Sigmoid colon (tissue), 7 donors: ENCODE measurements around the gene KEL. TPM values are rescaled to one million over a fixed set of nuclear protein-coding genes. Genes with fewer than 3 reads are reported as not detected.

ENCODE experiments used
- DNase-seq: peaks from one replicate; pipeline ENCODE4 v3.0.0-alpha.2; 2019
- H3K27ac ChIP-seq, 4 donors: fragments of 200-600 bp; sonication (generic); one replicate each; pipeline ENCODE4 v1.5.1; 2016 to 2019; ENCODE audit warnings: mild to moderate bottlenecking in 1 of 4
- H3K27me3 ChIP-seq, 3 donors: fragments of 200-600 bp; sonication (generic); one replicate each; pipeline ENCODE4 v1.5.1; 2019; ENCODE audit warnings: mild to moderate bottlenecking in 1 of 3
- H3K36me3 ChIP-seq, 4 donors: fragments of 200-600 bp; sonication (generic); one replicate each; pipeline ENCODE4 v1.5.1; 2016 to 2019
- H3K4me1 ChIP-seq, 4 donors: fragments of 200-600 bp; sonication (generic); one replicate each; pipeline ENCODE4 v1.5.1; 2017 to 2019
- H3K4me3 ChIP-seq, 4 donors: fragments of 200-600 bp; sonication (generic); one replicate each; pipeline ENCODE4 v1.5.1; 2017 to 2019; ENCODE audit warnings: mild to moderate bottlenecking in 2 of 4, moderate library complexity in 1 of 4
- H3K9me3 ChIP-seq, 4 donors: fragments of 200-600 bp in 3 of 4; sonication (generic) in 3 of 4; one replicate each; pipeline versions ENCODE4 v1.5.1 to v1.6.1; 2013 to 2019
- EP300 ChIP-seq, 4 donors: sonication (generic); formaldehyde crosslinking; IDR thresholded peaks; one replicate each; pipeline ENCODE4 v1.6.1; 2017; ENCODE audit warnings: antibody characterized with exemption in 4 of 4
- POLR2A ChIP-seq, 2 donors: fragments of 450-650 bp; IDR thresholded peaks; one replicate each; pipeline ENCODE4 v1.6.1; 2016; ENCODE audit warnings: antibody characterized with exemption in 2 of 2, mild to moderate bottlenecking in 2 of 2, moderate library complexity in 2 of 2
- POLR2AphosphoS5 ChIP-seq, 4 donors: sonication (generic); formaldehyde crosslinking; IDR thresholded peaks; one replicate each; pipeline ENCODE4 v1.6.1; 2017; ENCODE audit warnings: antibody characterized with exemption in 4 of 4
- WGBS, 2 donors: extraction: QIAGEN DNeasy Blood & Tissue Kit; methylation state at CpG; one replicate each; pipeline ENCODE4 v1.1.7; 2013; 5-methylcytosine and 5-hydroxymethylcytosine counted together
- intact Hi-C: fragments of 100-400 bp; cut with DNase I; formaldehyde crosslinking; loops from one replicate; pipeline ENCODE4 v1.15.1; 2023
- polyA plus RNA-seq, 3 donors: library from polyadenylated mRNA; stranded (reverse); fragments of 200-250 nt; gene quantifications; one replicate each; pipeline ENCODE4 v1.2.3, GENCODE V29; 2013
- total RNA-seq, 4 donors: library from RNA; depleted of rRNA; stranded (reverse); fragments of >200 nt; gene quantifications; one replicate each; pipeline ENCODE4 v1.1.0, GENCODE V29; 2016
- TF ChIP-seq, protein P1 (sequence below), 4 experiments: fragments of 450-650 bp in 3 of 4; fragments of 200-600 bp in 1 of 4; IDR thresholded peaks; one replicate each; pipeline ENCODE4 v1.5.1; 2016 to 2019; ENCODE audit warnings: antibody characterized with exemption in 4 of 4, mild to moderate bottlenecking in 3 of 4, moderate library complexity in 2 of 4
- donor health status: healthy with polysubstance abuse.
- donor health status: Bipolar disorder and iron deficiency.
- donor health status: healthy.

Gene KEL
- total and polyA plus RNA-seq, 7 donors, result 0.28 to 0.69 TPM; not detected in 5

DNA sequence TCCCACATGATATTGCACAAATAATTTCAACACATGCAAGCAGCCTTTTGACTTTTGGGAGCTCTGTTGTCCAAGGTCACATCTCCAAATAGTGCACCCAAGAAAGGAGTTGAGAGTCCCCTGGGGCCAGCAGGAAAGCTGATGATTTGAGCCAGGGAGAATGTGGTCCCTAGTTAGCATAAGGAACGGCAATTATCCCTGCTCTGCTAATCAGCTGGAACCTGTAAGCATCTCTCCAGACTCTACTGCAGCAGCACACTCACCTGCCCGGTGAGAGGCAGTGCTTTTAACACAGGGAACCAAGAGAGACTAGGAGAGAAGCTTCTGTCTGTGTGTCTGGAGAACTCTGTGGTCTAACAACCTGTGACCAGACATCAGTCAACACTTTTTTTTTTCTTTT lies 45.7 kb downstream of the KEL start:
- TF ChIP-seq POLR2AphosphoS5 (IDR thresholded peaks at IDR 0.05) (no peak), POLR2A (IDR thresholded peaks at IDR 0.05) (no peak), EP300 (IDR thresholded peaks at IDR 0.05) (no peak)
- TF ChIP-seq, protein P1, sequence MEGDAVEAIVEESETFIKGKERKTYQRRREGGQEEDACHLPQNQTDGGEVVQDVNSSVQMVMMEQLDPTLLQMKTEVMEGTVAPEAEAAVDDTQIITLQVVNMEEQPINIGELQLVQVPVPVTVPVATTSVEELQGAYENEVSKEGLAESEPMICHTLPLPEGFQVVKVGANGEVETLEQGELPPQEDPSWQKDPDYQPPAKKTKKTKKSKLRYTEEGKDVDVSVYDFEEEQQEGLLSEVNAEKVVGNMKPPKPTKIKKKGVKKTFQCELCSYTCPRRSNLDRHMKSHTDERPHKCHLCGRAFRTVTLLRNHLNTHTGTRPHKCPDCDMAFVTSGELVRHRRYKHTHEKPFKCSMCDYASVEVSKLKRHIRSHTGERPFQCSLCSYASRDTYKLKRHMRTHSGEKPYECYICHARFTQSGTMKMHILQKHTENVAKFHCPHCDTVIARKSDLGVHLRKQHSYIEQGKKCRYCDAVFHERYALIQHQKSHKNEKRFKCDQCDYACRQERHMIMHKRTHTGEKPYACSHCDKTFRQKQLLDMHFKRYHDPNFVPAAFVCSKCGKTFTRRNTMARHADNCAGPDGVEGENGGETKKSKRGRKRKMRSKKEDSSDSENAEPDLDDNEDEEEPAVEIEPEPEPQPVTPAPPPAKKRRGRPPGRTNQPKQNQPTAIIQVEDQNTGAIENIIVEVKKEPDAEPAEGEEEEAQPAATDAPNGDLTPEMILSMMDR (IDR thresholded peaks at IDR 0.05), result no peak
- no peaks in the 10 kb centered on the region for H3K4me1 ChIP-seq
- H3K4me3 ChIP-seq, result no peak overlapping the region
- no peaks in the 10 kb centered on the region for H3K36me3 ChIP-seq
- WGBS, 2 donors, result 44 to 55% methylated on average over 2 of the region's 2 CpGs
- intact Hi-C loops, result no loop called here
- H3K27me3 ChIP-seq, result no peaks in the 10 kb centered on the region
- H3K9me3 ChIP-seq, result no peaks in the 10 kb centered on the region
- no peak overlapping the region for H3K27ac ChIP-seq
- DNase-seq, result no peak

DNA sequence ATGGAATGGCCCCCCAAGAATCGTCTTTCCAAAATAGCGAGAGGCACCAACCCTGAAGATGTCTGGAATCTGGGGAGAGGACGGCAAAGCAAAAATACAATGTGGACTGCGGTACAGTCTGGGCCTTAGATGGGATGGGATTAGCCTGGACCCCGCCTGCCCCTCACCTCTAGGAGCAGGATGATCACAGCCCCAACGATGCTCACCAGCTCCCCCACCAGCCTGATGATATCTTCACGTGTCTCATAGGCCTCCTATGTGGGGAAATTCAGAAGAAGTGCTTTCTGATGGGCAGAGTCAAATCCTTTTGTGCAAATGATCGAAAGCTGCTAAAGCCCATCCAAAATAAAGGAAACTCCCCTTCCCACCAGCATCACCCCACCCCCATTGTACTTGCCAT lies 46.8 kb downstream of the KEL start:
- Histone ChIP-seq H3K4me1 (no peaks in the 10 kb centered on the region), H3K27me3 (no peaks in the 10 kb centered on the region), H3K4me3 (no peak overlapping the region), H3K27ac (no peak overlapping the region), H3K9me3 (no peaks in the 10 kb centered on the region), H3K36me3 (no peaks in the 10 kb centered on the region)
- TF ChIP-seq POLR2A (IDR thresholded peaks at IDR 0.05), result no peak
- TF ChIP-seq, protein P1 (IDR thresholded peaks at IDR 0.05), result no peak
- TF ChIP-seq POLR2AphosphoS5 (IDR thresholded peaks at IDR 0.05), result no peak
- TF ChIP-seq EP300 (IDR thresholded peaks at IDR 0.05), result no peak
- intact Hi-C loops, result no loop called here
- DNase-seq, result no peak
- WGBS, 2 donors, result 89 to 92% methylated on average over 8 of the region's 8 CpGs

DNA sequence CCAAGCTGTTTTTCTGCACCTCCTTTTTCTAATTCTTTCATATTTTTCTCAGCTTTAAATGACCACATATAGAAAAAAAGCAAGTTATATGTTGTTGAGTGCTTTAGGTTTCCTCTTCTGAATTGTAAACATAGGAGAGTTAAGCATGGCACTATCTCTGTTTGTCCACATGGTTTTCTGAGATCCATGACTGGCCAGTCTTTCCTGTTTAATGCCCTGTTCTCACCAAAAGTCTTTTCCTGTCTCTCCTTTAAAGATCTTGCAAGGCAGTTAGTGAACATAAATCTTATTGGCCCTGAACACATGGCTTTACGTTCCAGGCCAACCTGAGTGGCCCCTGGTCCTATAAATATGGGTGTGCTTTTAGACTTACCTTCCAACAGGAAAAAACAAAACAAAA lies 48.0 kb downstream of the KEL start:
- DNase-seq, result no peak
- Histone ChIP-seq H3K36me3 (no peaks in the 10 kb centered on the region), H3K27ac (no peak overlapping the region), H3K4me3 (no peak overlapping the region), H3K9me3 (no peaks in the 10 kb centered on the region), H3K4me1 (no peaks in the 10 kb centered on the region), H3K27me3 (no peaks in the 10 kb centered on the region)
- intact Hi-C loops, result no loop called here
- 11 to 39% methylated on average over 1 of the region's 1 CpG for WGBS, 2 donors
- TF ChIP-seq, protein P1 (IDR thresholded peaks at IDR 0.05), result no peak
- TF ChIP-seq POLR2AphosphoS5 (IDR thresholded peaks at IDR 0.05) (no peak), EP300 (IDR thresholded peaks at IDR 0.05) (no peak), POLR2A (IDR thresholded peaks at IDR 0.05) (no peak)

DNA sequence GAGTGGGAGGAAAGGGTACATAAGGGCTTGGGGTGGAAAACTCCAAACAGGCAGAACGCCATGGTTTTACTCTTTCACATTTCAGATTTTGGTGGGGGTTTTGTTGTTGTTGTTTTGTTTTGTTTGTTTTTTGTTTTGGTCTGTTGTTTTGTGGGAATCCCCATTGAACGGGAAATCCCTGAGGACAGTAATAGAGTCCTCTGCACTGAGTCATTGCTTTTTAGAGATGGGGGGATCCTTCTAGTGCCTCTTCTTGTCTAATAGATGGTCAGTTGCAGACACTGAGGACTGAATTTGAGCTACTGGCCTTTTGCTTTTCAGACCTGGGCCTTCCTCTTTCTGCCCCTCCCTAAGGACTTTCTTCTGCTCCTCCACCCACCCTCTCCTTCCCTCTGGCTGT lies 48.6 kb downstream of the KEL start:
- Histone ChIP-seq H3K4me1 (no peaks in the 10 kb centered on the region), H3K36me3 (no peaks in the 10 kb centered on the region), H3K9me3 (no peaks in the 10 kb centered on the region), H3K4me3 (no peak overlapping the region), H3K27ac (no peak overlapping the region), H3K27me3 (no peaks in the 10 kb centered on the region)
- WGBS, 2 donors, result 85 to 88% methylated on average over 2 of the region's 2 CpGs
- TF ChIP-seq, protein P1 (IDR thresholded peaks at IDR 0.05), result no peak
- TF ChIP-seq POLR2AphosphoS5 (IDR thresholded peaks at IDR 0.05) (no peak), EP300 (IDR thresholded peaks at IDR 0.05) (no peak), POLR2A (IDR thresholded peaks at IDR 0.05) (no peak)
- intact Hi-C loops, result no loop called here
- no peak for DNase-seq

DNA sequence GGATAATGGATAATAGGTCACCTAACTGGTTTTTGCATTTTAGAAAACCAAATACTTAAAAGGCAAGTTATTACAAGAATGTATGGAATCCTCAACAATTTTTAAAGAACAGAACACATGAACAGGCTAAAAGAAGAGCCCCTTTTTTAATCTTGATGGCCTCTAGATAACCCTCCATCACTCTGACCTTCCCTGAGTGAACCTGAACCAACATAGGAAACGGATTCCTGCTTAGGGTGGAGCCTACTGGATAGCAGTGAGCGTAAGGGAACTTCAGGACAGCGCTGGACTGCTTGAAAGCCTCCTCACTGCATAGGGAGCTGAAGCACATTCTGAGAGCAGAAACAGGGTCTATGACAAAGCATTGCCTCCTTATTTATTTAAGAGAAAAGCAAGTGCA lies 49.1 kb downstream of the KEL start:
- TF ChIP-seq POLR2AphosphoS5 (IDR thresholded peaks at IDR 0.05) (no peak), POLR2A (IDR thresholded peaks at IDR 0.05) (no peak), EP300 (IDR thresholded peaks at IDR 0.05) (no peak)
- TF ChIP-seq, protein P1 (IDR thresholded peaks at IDR 0.05), result no peak
- no peak overlapping the region for H3K27ac ChIP-seq
- no peaks in the 10 kb centered on the region for H3K36me3 ChIP-seq
- no peak overlapping the region for H3K4me3 ChIP-seq
- no peak for DNase-seq
- WGBS, 2 donors, result 72 to 76% methylated on average over 3 of the region's 3 CpGs
- no peaks in the 10 kb centered on the region for H3K27me3 ChIP-seq
- intact Hi-C loops, result no loop called here
- H3K4me1 ChIP-seq, result no peaks in the 10 kb centered on the region
- H3K9me3 ChIP-seq, result no peaks in the 10 kb centered on the region
